PC-9 (cell line): ENCODE results near the gene EFS. TPM values are rescaled to one million over a fixed set of nuclear protein-coding genes. Genes with fewer than 3 reads are reported as not detected.

ENCODE experiments used
- BruUV-seq: library from RNA; stranded (reverse); fragments of 400-500 nt; replicated peaks from 2 replicates; lab custom pipeline; 2021; lab: Mats Ljungman, UMichigan
- CTCF ChIA-PET: fragments of 300-600 bp; sonication (Branson Sonifier 250); formaldehyde crosslinking; loops from one replicate; lab custom pipeline; 2022; ENCODE audit warnings: antibody characterized with exemption; lab: Charles Lee
- POLR2A ChIA-PET: fragments of 300-600 bp; sonication (Branson Sonifier 250); formaldehyde crosslinking; loops from one replicate; lab custom pipeline; 2022; ENCODE audit warnings: antibody characterized with exemption; ENCODE audit not compliant: unreplicated experiment; lab: Charles Lee
- DNase-seq, 2 experiments: peaks; one replicate each; pipeline versions ENCODE4 v3.0.0 to v3.0.0-alpha.2; 2015 to 2022; ENCODE audit warnings: mixed read lengths in 1 of 2
- H2AFZ ChIP-seq: fragments of 200-600 bp; sonication (generic); 2 replicates; pipeline ENCODE4 v1.8.1; 2017; ENCODE audit warnings: antibody characterized with exemption
- H3F3A ChIP-seq: fragments of 200-600 bp; sonication (generic); 2 replicates; pipeline ENCODE4 v1.8.1; 2017; ENCODE audit warnings: antibody characterized with exemption, mild to moderate bottlenecking, low read depth; ENCODE audit not compliant: insufficient read depth
- H3K27ac ChIP-seq: fragments of 200-600 bp; sonication (generic); 2 replicates; pipeline ENCODE4 v1.6.1; 2016; ENCODE audit warnings: mixed run types
- H3K27me3 ChIP-seq: fragments of 200-600 bp; sonication (generic); 2 replicates; pipeline ENCODE4 v1.6.1; 2016; ENCODE audit warnings: low read depth, mixed run types; ENCODE audit not compliant: insufficient read depth
- H3K36me3 ChIP-seq: fragments of 200-600 bp; sonication (generic); 2 replicates; pipeline ENCODE4 v1.6.1; 2016; ENCODE audit warnings: low read depth, mixed run types
- H3K4me1 ChIP-seq: fragments of 200-600 bp; sonication (generic); replicated peaks from 2 replicates; pipeline ENCODE4 v1.6.1; 2016; ENCODE audit warnings: mixed run types; ENCODE audit not compliant: insufficient read depth
- H3K4me2 ChIP-seq: fragments of 200-600 bp; sonication (generic); 2 replicates; pipeline ENCODE4 v1.6.1; 2017; ENCODE audit warnings: mixed run types
- H3K4me3 ChIP-seq: fragments of 200-600 bp; sonication (generic); 2 replicates; pipeline ENCODE4 v1.6.1; 2016; ENCODE audit warnings: mixed run types
- H3K79me2 ChIP-seq: fragments of 200-600 bp; sonication (generic); 2 replicates; pipeline ENCODE4 v1.6.1; 2017; ENCODE audit warnings: low read depth, mixed run types
- H3K9me2 ChIP-seq: fragments of 200-600 bp; sonication (generic); 2 replicates; pipeline ENCODE4 v1.8.1; 2017; ENCODE audit warnings: mild to moderate bottlenecking; ENCODE audit not compliant: insufficient read depth
- H3K9me3 ChIP-seq: fragments of 200-600 bp; sonication (generic); 2 replicates; pipeline ENCODE4 v1.8.1; 2016; ENCODE audit warnings: low read depth; ENCODE audit not compliant: insufficient read depth
- H4K20me1 ChIP-seq: fragments of 200-600 bp; sonication (generic); 2 replicates; pipeline ENCODE4 v1.8.1; 2017; ENCODE audit not compliant: insufficient read depth
- EZH2 ChIP-seq: fragments of 200-600 bp; sonication (generic); IDR thresholded peaks from 2 replicates; pipeline ENCODE4 v1.8.0; 2017; ENCODE audit warnings: antibody characterized with exemption, low read depth
- intact Hi-C: fragments of 100-400 bp; cut with micrococcal nuclease; formaldehyde crosslinking; loops from one replicate; pipeline ENCODE4 v1.10.0; 2022; ENCODE audit not compliant: unreplicated experiment
- total RNA-seq: library from RNA; stranded (reverse); gene quantifications from 2 replicates; pipeline ENCODE4 v1.2.3, GENCODE V29; 2021
- TF ChIP-seq, protein P1 (sequence below): fragments of 200-600 bp; sonication (generic); conservative IDR thresholded peaks from 2 replicates; pipeline ENCODE4 v1.6.1; 2017; ENCODE audit warnings: mixed run types, antibody characterized with exemption, mild to moderate bottlenecking, moderate library complexity

Gene EFS
- total RNA-seq, 1 experiment from 2014 or later: not detected

GRCh38 chr14:23320584-23321571 lies 44.1 kb downstream of the EFS start, which contains the start of gene PABPN1:
Gene PABPN1 (plus strand): TSS chr14:23321457. CDS start chr14:23321470, 13 bp downstream.
- H4K20me1 ChIP-seq: no peaks in the 10 kb centered on the region
- no peaks in the 10 kb centered on the region for H3K9me2 ChIP-seq
- peak within 1 kb of the TSS; percentile 98 for H3K4me3 ChIP-seq
- H3F3A ChIP-seq: peaks cover 10% of the 10 kb centered on the region; the same call in 1 of the 2 replicates
- intact Hi-C loops: loop anchor here (1.0 to 5.0 kb wide), 2 partner anchors 15 to 146 kb away; partner anchors contain the start of genes BCL2L2 and NGDN
- BruUV-seq: TSS peak; percentile 92
- no peak for TF ChIP-seq EZH2
- TF ChIP-seq, protein P1, sequence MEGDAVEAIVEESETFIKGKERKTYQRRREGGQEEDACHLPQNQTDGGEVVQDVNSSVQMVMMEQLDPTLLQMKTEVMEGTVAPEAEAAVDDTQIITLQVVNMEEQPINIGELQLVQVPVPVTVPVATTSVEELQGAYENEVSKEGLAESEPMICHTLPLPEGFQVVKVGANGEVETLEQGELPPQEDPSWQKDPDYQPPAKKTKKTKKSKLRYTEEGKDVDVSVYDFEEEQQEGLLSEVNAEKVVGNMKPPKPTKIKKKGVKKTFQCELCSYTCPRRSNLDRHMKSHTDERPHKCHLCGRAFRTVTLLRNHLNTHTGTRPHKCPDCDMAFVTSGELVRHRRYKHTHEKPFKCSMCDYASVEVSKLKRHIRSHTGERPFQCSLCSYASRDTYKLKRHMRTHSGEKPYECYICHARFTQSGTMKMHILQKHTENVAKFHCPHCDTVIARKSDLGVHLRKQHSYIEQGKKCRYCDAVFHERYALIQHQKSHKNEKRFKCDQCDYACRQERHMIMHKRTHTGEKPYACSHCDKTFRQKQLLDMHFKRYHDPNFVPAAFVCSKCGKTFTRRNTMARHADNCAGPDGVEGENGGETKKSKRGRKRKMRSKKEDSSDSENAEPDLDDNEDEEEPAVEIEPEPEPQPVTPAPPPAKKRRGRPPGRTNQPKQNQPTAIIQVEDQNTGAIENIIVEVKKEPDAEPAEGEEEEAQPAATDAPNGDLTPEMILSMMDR: no peak
- H2AFZ ChIP-seq: peak within 1 kb of the TSS; percentile 78
- H3K9me3 ChIP-seq: no peaks in the 10 kb centered on the region
- peak within 1 kb of the TSS; percentile 90 for H3K4me2 ChIP-seq
- H3K27me3 ChIP-seq: no peaks in the 10 kb centered on the region
- POLR2A ChIA-PET: interaction anchor here (0.6 to 1.1 kb wide), 6 partner anchors 14 to 1111 kb away, joined by 3 to 11 read pairs (median 4); partner anchors contain the start of genes ACIN1, BCL2L2 and C14orf119
- CTCF ChIA-PET: interaction anchor here (0.5 to 0.7 kb wide), 6 partner anchors 60 to 429 kb away, joined by 3 to 7 read pairs (median 5); no protein-coding TSS in a partner anchor
- peak within 1 kb of the TSS; percentile 68 for H3K27ac ChIP-seq
- peaks cover 15% of the 10 kb centered on the region for H3K4me1 ChIP-seq
- H3K36me3 ChIP-seq: peaks cover 20% of the 10 kb centered on the region; the same call in 1 of the 2 replicates
- DNase-seq: peak; percentile 95 to 98
- H3K79me2 ChIP-seq: peaks cover 24% of the 10 kb centered on the region

DNA sequence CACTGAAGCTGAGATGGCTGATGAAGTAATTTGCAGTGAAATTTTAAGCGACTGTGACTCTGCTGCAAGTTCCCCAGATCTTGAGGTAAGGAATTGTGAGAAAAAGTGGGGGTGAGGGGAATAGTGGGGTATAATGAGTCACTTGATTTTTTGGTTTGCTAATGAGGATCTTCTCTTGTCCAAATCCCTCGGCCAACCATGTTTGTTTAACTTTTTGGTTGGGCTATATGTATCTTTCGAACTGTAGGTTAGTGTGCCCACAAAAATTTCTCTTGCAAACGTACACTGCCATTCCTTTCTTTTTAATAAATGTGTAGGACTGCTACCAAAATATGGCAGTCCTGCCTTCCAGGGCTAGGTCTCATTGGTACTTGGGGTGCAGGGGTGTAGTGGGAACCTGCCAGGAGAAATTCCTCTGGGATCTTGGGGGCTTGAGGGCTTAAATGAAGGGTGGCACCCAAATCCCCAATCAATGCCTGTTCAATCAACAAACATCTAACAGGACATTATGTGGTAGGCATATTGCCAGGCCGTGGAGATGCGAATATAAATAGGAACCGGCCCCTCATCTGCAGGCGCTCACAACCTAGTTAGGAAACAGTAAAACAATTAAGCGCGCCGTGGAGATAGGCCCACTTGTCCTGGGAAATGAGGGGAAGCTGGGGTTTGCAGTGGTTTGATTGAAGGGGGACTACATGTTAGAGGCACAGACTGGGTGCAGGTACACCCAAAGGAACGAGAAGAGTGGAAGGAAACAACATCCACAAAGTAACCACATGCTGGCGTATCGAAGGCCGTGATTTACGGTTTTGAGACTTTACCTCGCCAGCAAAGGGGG lies 45.0 kb downstream of the EFS start:
- H2AFZ ChIP-seq: peak overlapping the region; percentile 78; the same call in 1 of the 2 replicates
- CTCF ChIA-PET: interaction anchor here (0.6 kb wide), 2 partner anchors 392 to 1737 kb away, joined by 6 to 10 read pairs; no protein-coding TSS in a partner anchor
- intact Hi-C loops: loop anchor here (1.0 to 5.0 kb wide), 2 partner anchors 14 to 147 kb away; partner anchors contain the start of genes BCL2L2 and NGDN

More for the DNA sequence above, 45.0 kb downstream of the EFS start:
- Histone ChIP-seq H3K36me3 (peaks cover 20% of the 10 kb centered on the region; the same call in 1 of the 2 replicates), H3K4me1 (peaks cover 15% of the 10 kb centered on the region), H3K27ac (peak overlapping the region; percentile 68), H4K20me1 (no peaks in the 10 kb centered on the region), H3K9me2 (no peaks in the 10 kb centered on the region), H3K9me3 (no peaks in the 10 kb centered on the region), H3K27me3 (no peaks in the 10 kb centered on the region), H3K79me2 (peaks cover 24% of the 10 kb centered on the region), H3K4me3 (peak overlapping the region; percentile 50; the same call in 1 of the 2 replicates), H3K4me2 (peak overlapping the region; percentile 68), H3F3A (peaks cover 7% of the 10 kb centered on the region; the same call in 1 of the 2 replicates)
- POLR2A ChIA-PET: interaction anchor here (1.1 kb wide), 1 partner anchor 224 kb away, joined by 4 read pairs; the partner anchor contains the start of genes ACIN1 and C14orf119
- TF ChIP-seq, protein P1: no peak
- no peak for TF ChIP-seq EZH2
- no peak for DNase-seq
- no TSS peak for BruUV-seq
